ENCODE data around the gene TUFM.

GRCh38 chr16:28835864-28836760 is 10.0 kb downstream of the TUFM start:
- TF ChIP-seq POLR2AphosphoS5 (IDR thresholded peaks at IDR 0.05; ENCODE audit: low read depth, low read length) = no peak
- peak; percentile 30; the same call in 1 of the 2 replicates for TF ChIP-seq POLR2A (IDR thresholded peaks at IDR 0.05; ENCODE audit: low read depth, low read length)

Measured in GM12892 (cell line).